Thoracic aorta (tissue), 2 donors: ENCODE data around the gene ZNF30. TPM values are rescaled to one million over a fixed set of nuclear protein-coding genes. Genes with fewer than 3 reads are reported as not detected.

ENCODE experiments used
- ATAC-seq: fragments of 150-250 bp; one replicate; pipeline ENCODE4 v1.8.0; 2017; ENCODE audit warnings: low read depth; ENCODE audit not compliant: insufficient number of reproducible peaks, low FRiP score
- DNase-seq: peaks from one replicate; pipeline ENCODE4 v3.0.0-alpha.2; 2020; ENCODE audit warnings: low spot score
- H3K27ac ChIP-seq, 2 donors: fragments of 200-600 bp; sonication (generic); 1 replicate in 1 of 2; 2 replicates in 1 of 2; pipeline ENCODE4 v1.5.1; 2016; ENCODE audit warnings: mild to moderate bottlenecking in 2 of 2, moderate library complexity in 2 of 2
- H3K27me3 ChIP-seq: fragments of 200-600 bp; sonication (generic); replicated peaks from 2 replicates; pipeline ENCODE4 v1.6.0; 2016; ENCODE audit warnings: mild to moderate bottlenecking; ENCODE audit not compliant: insufficient read depth
- H3K36me3 ChIP-seq: fragments of 200-600 bp; sonication (generic); one replicate; pipeline ENCODE4 v1.5.1; 2016
- H3K4me1 ChIP-seq, 2 donors: fragments of 200-600 bp; sonication (generic); 1 replicate in 1 of 2; 2 replicates in 1 of 2; pipeline versions ENCODE4 v1.5.1 to v1.6.0; 2016; ENCODE audit warnings: low read depth in 2 of 2, mild to moderate bottlenecking in 1 of 2; ENCODE audit not compliant: control insufficient read depth in 1 of 2
- H3K4me3 ChIP-seq: fragments of 200-600 bp; sonication (generic); 2 replicates; pipeline ENCODE4 v1.5.1; 2016; ENCODE audit warnings: mild to moderate bottlenecking
- H3K9me3 ChIP-seq: fragments of 200-600 bp; sonication (generic); 2 replicates; pipeline ENCODE4 v1.5.1; 2016
- total RNA-seq, 2 donors: library from RNA; depleted of rRNA; stranded (reverse); fragments of >200 nt; gene quantifications; one replicate each; pipeline versions ENCODE4 v1.1.0 to v1.2.3, GENCODE V29; 2016
- TF ChIP-seq, protein P1 (sequence below): fragments of 200-600 bp; sonication (generic); IDR thresholded peaks from one replicate; pipeline ENCODE4 v1.5.1; 2019; ENCODE audit warnings: antibody characterized with exemption

ZNF30 gene
- total RNA-seq, 2 donors from 2014 or later = 1.5 to 1.7 TPM

DNA sequence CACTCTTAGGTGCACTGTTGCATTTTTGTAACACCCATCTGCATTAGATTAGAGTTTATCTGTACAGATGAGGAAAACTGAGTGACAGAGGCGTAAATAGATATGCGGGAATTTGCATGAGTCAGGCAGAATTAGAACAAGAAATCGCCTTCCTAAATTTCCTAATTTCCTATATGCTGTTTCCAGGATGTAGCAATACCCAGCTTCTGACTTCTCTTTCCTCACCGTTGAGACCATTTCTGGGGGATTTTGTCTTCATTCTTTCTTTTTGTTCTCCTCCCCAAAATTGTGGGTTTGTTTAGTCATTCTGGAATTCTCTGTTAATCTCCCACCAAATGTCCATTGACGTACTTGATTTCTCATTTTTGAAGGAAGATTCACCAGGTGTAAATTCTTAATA lies 47.9 kb downstream of the ZNF30 start:
- Histone ChIP-seq H3K36me3 (no peaks in the 10 kb centered on the region), H3K4me1 (no peaks in the 10 kb centered on the region), H3K4me3 (no peak overlapping the region), H3K27me3 (no peaks in the 10 kb centered on the region), H3K9me3 (no peaks in the 10 kb centered on the region), H3K27ac (no peak overlapping the region)
- ATAC-seq (no peak), DNase-seq (no peak)
- TF ChIP-seq, protein P1, sequence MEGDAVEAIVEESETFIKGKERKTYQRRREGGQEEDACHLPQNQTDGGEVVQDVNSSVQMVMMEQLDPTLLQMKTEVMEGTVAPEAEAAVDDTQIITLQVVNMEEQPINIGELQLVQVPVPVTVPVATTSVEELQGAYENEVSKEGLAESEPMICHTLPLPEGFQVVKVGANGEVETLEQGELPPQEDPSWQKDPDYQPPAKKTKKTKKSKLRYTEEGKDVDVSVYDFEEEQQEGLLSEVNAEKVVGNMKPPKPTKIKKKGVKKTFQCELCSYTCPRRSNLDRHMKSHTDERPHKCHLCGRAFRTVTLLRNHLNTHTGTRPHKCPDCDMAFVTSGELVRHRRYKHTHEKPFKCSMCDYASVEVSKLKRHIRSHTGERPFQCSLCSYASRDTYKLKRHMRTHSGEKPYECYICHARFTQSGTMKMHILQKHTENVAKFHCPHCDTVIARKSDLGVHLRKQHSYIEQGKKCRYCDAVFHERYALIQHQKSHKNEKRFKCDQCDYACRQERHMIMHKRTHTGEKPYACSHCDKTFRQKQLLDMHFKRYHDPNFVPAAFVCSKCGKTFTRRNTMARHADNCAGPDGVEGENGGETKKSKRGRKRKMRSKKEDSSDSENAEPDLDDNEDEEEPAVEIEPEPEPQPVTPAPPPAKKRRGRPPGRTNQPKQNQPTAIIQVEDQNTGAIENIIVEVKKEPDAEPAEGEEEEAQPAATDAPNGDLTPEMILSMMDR = no peak

DNA sequence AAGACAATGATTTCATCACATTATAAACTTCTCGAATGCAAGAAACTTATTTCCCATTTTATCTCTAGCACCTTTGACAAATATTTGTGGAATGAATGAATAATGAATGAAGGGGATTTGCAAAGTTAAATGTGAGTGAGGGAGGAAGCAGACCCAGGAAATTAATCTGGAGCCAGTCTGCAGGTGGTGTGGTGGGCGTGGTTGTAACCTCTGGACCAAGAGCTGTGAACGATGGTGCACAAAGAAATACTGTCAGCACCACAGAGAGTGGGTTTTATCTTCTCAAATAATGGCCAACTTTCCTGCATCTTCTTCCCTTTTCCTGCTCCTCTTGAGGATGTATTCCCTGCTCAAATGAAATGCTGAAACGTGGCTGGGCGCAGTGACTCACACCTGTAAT lies 48.4 kb downstream of the ZNF30 start:
- DNase-seq = no peak
- TF ChIP-seq, protein P1 = no peak
- H3K27me3 ChIP-seq = no peaks in the 10 kb centered on the region
- no peaks in the 10 kb centered on the region for H3K4me1 ChIP-seq
- no peak for ATAC-seq
- H3K27ac ChIP-seq = no peak overlapping the region
- no peaks in the 10 kb centered on the region for H3K36me3 ChIP-seq
- H3K9me3 ChIP-seq = no peaks in the 10 kb centered on the region
- H3K4me3 ChIP-seq = no peak overlapping the region

DNA sequence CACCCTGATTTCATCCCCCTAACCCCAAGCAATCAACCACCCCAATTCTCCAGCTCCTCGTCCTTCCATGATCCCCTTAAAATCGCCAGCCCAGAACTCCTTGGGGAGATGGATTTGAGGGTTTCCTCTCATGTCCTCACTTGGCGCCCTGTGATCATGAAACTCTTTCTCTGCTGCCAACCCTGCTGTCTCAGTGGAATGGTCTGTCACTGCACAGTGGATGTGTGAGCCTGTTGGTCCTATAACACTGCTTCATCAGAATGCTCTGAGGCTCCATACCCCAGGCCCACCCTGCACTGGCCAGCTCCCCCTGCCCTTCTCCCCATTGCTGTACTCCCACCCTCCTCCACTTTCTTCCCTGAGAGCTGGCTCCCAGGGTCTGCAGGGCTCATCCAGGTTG lies 49.9 kb downstream of the ZNF30 start:
- TF ChIP-seq, protein P1 = no peak
- Histone ChIP-seq H3K36me3 (no peaks in the 10 kb centered on the region), H3K9me3 (no peaks in the 10 kb centered on the region), H3K27ac (no peak overlapping the region), H3K27me3 (no peaks in the 10 kb centered on the region), H3K4me3 (no peak overlapping the region), H3K4me1 (no peaks in the 10 kb centered on the region)
- no peak for DNase-seq
- no peak for ATAC-seq

DNA sequence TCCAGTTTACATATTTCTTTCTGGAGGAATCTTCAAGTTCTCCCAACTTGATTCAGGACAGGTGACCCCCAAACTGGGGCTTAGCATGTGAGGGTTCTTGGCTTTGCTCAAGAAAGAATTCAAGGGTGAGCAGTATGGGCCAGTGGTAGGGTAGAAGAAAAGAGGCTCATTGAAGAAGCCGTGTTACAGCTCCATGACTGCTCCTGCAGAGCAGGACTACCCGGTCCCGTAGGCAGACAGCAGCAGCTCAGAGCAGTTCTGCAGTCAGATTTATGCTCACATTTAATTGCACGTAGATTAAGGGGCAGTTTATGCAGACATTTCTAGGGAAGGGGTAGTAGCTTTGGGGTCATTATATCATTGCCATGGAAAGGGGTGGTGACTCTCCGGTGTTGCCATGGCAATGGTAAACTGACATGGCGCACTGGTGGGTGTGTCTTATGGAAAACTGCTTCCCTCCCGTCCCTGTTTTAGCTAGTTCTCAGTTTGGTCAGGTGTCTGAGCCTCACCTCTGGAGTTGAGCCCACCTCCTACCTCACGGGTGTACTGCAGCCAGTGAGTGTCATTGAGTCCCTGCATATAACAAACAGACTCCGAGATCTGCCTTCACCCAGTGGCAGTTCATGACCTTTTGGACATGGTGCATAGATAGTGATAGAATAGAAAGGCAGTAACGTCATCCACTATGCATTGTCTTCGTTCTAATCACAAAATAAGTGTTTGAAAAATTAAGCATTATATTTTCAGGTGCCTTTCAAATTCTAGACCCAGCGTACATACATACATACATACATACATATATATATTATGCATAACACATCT lies 53.3 kb downstream of the ZNF30 start:
- DNase-seq (no peak), ATAC-seq (no peak)
- Histone ChIP-seq H3K27ac (no peak overlapping the region), H3K9me3 (no peaks in the 10 kb centered on the region), H3K36me3 (no peaks in the 10 kb centered on the region), H3K4me3 (no peak overlapping the region), H3K27me3 (no peaks in the 10 kb centered on the region), H3K4me1 (no peaks in the 10 kb centered on the region)
- TF ChIP-seq, protein P1 = no peak

DNA sequence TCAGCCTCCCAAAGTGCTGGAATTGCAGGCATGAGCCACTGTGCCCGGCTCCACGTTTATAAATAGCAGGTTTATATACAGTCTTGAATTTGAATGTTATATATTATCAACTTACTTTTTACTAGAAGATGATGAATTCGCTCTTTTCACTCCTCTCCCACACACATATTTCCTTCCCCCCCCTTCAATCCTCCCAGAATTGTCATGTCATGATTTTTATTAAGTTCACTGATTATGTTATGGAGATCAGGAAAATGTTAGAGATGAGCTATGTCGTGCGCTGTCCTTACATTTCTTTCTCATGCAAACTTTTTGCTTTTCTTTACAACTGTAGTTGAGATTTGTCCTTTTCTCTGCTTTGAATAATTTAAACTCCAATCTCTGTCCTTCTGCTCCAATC lies 55.6 kb downstream of the ZNF30 start:
- H3K27me3 ChIP-seq = no peaks in the 10 kb centered on the region

More for the DNA sequence above, 55.6 kb downstream of the ZNF30 start:
- H3K4me1 ChIP-seq = peaks cover 0 to 8% of the 10 kb centered on the region in 2 donors
- DNase-seq (no peak), ATAC-seq (no peak)
- H3K36me3 ChIP-seq = no peaks in the 10 kb centered on the region
- no peaks in the 10 kb centered on the region for H3K9me3 ChIP-seq
- no peak overlapping the region for H3K4me3 ChIP-seq
- TF ChIP-seq, protein P1 = no peak
- no peak overlapping the region for H3K27ac ChIP-seq
